Activated naive CD8-positive, alpha-beta T cell (primary cell): ENCODE results near the gene TRAPPC6A.
A peak's percentile ranks its signal among the peaks of the same experiment; 100 is the strongest.

Experiments used
- H3K27ac Mint-ChIP-seq: one replicate; pipeline ENCODE4 v1.8.0; 2021; ENCODE audit warnings: mixed read lengths
- H3K27me3 Mint-ChIP-seq: one replicate; pipeline ENCODE4 v1.8.0; 2021; ENCODE audit warnings: mixed read lengths
- H3K36me3 Mint-ChIP-seq: one replicate; pipeline ENCODE4 v1.8.0; 2021; ENCODE audit warnings: mixed read lengths
- H3K4me1 Mint-ChIP-seq: one replicate; pipeline ENCODE4 v1.8.0; 2021; ENCODE audit warnings: low read depth, mixed read lengths
- H3K4me3 Mint-ChIP-seq: one replicate; pipeline ENCODE4 v1.8.0; 2021; ENCODE audit warnings: mild to moderate bottlenecking, mixed read lengths
- H3K9me3 Mint-ChIP-seq: one replicate; pipeline ENCODE4 v1.8.0; 2021; ENCODE audit warnings: low read depth, mixed read lengths

Gene TRAPPC6A

DNA sequence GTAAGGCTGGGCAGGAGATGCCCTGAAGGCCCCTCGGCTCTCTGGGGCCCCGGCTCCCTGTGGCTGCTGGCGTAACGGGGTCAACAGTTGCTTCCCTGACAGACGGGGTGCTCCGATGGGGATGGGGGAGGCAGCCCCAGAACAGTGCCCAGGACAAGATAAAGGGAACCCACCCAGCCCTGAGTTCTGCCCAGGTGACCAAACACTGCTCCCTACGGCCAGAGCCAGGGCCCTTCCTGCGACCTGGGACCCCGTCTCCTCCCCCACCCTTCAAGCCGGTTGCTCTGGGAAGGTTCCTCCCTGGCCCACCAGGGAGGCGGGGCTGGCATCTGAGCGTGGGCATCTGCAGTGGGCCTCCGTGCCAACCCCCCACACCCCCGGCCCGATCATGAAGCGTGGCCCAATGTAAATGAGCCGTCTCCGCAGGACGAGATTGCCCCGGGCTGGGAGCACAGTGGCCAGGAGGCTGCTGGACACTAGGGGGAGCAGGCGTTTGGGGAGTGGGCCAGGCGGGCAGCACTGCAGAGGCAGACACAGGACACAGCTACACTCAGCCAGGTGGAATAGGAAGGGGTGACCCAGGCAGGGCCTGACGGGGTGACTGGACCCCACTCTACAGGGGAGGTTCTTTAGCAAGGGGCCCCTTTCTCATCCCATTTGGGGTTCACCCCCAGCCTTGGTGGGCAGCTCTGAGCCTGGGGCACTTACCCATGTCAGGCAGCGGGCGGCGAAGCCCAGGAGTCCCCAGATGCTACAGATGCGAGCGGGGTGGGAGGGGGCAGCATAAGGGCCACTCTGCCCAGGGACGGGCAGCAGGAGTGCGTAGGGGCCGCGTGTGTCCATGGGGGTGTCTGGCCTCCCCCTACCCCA lies 16.1 kb downstream of the TRAPPC6A start:
- Mint-ChIP-seq H3K4me3 (no peak overlapping the region), H3K9me3 (no peaks in the 10 kb centered on the region), H3K27me3 (no peaks in the 10 kb centered on the region), H3K4me1 (peaks cover 19% of the 10 kb centered on the region), H3K27ac (no peak overlapping the region), H3K36me3 (no peaks in the 10 kb centered on the region)

DNA sequence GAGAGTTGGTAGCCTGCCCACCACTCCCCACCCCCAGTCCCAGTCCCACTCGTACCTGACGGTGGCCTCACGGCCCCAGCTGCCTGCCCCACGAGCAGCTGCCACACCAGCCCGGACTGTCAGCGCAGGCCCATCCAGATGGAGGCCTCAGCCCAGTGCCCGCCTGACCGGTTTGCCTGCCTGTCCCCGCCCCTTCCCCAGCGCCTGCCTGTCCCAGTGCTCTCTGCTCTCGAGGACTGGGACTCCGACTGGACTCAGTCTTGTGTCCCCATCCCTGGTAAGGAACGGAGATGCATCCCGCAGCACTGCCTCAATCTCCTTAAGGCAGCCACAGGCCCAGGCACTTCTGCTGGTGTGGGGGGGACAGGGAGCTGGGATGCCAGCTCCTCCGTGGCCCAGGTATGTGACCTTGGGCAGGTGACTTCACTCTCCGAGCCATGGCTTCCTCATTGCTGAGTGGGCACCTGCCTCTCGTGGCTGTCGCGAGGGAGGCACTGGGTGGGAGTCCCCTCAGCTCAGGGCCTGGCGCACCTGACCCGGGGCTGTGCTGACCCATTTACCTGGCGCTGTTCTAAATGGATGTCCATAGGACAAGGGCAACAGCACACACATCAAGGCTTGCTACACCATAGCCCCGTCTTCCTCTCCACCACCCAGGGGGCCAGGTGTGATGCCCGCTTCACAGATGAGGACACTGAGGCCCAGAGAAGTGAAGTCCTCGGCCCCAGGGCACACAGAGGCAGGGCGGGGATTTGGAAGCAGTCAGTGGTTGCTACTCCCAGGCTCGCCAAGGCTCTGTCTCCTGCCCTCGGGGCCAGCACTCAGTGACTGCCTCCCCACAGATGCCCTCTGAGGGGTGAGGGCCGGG lies 16.9 kb downstream of the TRAPPC6A start, which contains the start of gene NKPD1:
Gene NKPD1 (minus strand): TSS at position 113 of the 868 bp plus-strand sequence. CDS start 832 bp downstream, outside the sequence.
- no peaks in the 10 kb centered on the region for H3K27me3 Mint-ChIP-seq
- H3K27ac Mint-ChIP-seq: peak within 1 kb of the TSS; percentile 41
- H3K4me3 Mint-ChIP-seq: no peak within 1 kb of the TSS
- no peaks in the 10 kb centered on the region for H3K9me3 Mint-ChIP-seq
- no peaks in the 10 kb centered on the region for H3K36me3 Mint-ChIP-seq
- H3K4me1 Mint-ChIP-seq: peaks cover 18% of the 10 kb centered on the region

DNA sequence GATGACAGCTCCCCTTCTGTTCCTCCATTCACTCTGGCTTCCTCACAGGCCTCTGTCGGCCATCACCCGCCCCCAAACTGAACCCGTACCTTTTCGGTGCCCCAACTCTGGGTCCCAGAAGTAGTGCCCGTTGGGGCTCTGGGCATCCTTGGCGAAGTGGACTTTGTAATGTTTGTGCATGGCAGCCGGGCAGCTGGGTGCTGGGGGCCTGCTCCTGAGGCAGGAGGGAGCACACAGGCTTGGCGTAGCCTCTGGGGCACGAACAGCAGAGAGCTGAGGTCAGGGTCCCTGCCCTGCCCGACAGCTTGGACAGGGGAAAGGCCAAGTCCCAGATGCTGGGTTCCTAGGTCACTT lies 18.1 kb downstream of the TRAPPC6A start:
- Mint-ChIP-seq H3K4me1 (peaks cover 14% of the 10 kb centered on the region), H3K36me3 (no peaks in the 10 kb centered on the region)

DNA sequence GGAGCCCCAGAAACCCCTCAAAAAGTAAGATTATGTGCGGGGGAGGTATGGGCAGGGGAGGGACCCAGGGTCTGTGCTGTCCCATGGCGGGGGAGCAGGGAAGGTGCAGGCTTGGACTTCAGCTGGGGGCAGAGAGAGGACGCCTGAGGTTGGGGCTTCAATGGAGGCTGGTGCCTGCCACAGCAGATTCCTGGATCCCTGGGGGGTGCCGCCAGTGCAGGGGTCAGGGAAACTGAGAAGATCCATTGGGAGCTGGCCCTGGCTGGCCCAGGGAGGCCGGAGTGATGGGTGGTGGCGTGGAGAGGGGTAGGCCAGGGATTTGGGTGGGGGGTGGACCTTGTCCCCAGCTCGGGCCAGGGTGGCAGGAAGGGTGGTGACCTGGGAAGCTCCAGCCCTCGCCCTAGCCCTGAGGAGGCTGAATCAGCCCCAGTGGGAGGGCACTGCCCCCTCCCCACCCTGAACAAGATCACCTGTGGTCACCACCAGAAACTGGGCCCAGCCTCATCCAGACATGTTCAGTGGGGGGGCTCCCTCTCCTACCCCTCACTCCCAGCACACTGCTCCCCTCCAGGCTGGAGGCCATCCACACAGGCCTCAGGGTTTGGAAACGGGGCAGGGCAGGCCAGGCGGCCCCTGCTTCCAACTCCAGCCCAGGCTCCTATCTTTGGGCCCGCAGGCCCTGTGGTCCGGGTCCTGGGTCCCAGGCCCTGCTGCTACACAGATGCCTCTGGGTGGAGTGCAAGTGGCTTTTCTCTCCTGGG lies 18.6 kb downstream of the TRAPPC6A start:
- Mint-ChIP-seq H3K9me3 (no peaks in the 10 kb centered on the region), H3K4me3 (no peak overlapping the region), H3K4me1 (peaks cover 12% of the 10 kb centered on the region), H3K27ac (no peak overlapping the region), H3K36me3 (no peaks in the 10 kb centered on the region), H3K27me3 (no peaks in the 10 kb centered on the region)

More for the DNA sequence above, 18.1 kb downstream of the TRAPPC6A start:
- H3K27me3 Mint-ChIP-seq: no peaks in the 10 kb centered on the region
- no peaks in the 10 kb centered on the region for H3K9me3 Mint-ChIP-seq
- H3K27ac Mint-ChIP-seq: peak overlapping the region; percentile 41
- no peak overlapping the region for H3K4me3 Mint-ChIP-seq

DNA sequence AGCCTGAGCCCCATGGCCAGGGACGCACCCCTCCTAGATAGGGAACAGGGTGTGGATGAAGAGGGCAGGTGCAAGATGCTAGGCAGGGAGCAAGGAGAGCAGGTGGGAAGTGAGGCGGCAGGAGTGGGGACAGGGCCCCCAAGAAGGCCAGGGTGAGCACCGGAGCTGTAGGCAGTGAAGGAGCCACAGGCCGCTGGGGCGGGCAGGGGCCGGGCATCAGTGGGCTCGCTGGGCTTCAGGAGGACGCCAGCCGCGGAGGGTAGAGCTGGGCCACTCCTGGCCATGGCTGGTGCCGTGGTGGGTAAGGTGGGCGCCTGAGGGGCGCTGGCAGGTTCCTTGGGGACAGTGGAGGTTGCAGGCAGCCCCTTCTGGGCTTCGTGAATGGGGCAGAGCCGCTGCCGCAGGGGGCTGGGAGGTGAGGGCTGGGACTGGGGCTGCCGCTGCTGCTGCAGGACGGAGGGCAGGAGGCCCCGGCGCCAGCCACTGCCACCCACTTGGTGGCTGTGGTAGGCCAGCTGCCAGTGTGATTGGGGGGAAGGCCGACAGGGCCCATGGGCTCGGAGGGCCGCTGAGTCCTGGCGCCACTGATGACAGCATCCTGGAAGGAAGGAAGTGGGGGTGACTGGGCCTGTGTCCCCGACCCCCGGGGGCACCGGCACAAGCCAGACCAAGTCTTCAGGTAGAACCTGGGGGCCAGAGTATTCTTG lies 19.4 kb downstream of the TRAPPC6A start:
- Mint-ChIP-seq H3K9me3 (no peaks in the 10 kb centered on the region), H3K4me3 (no peak overlapping the region), H3K27ac (no peak overlapping the region), H3K36me3 (no peaks in the 10 kb centered on the region), H3K27me3 (no peaks in the 10 kb centered on the region), H3K4me1 (peaks cover 12% of the 10 kb centered on the region)

DNA sequence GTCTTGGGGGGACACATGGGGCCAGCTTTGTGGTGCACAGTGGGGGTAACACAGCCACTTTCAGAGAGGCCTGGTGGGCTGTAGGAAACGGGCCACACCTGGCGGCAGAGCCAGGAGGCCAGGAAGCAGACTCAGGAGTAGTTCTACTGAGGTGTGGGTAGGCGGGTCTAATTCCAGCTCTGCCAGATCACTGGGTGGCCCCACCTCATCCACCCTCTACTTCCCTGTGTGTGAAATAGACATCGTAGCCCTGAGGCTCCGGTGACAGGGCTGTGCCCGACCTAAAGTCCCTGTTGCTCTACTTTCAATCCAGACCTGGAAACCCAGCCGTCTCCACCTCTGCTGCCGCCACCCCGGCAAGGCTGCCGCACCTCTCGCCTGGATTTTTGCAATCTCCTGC lies 21.3 kb downstream of the TRAPPC6A start:
- Mint-ChIP-seq H3K36me3 (no peaks in the 10 kb centered on the region), H3K27me3 (no peaks in the 10 kb centered on the region), H3K4me1 (peaks cover 15% of the 10 kb centered on the region), H3K27ac (no peak overlapping the region), H3K4me3 (no peak overlapping the region), H3K9me3 (no peaks in the 10 kb centered on the region)

DNA sequence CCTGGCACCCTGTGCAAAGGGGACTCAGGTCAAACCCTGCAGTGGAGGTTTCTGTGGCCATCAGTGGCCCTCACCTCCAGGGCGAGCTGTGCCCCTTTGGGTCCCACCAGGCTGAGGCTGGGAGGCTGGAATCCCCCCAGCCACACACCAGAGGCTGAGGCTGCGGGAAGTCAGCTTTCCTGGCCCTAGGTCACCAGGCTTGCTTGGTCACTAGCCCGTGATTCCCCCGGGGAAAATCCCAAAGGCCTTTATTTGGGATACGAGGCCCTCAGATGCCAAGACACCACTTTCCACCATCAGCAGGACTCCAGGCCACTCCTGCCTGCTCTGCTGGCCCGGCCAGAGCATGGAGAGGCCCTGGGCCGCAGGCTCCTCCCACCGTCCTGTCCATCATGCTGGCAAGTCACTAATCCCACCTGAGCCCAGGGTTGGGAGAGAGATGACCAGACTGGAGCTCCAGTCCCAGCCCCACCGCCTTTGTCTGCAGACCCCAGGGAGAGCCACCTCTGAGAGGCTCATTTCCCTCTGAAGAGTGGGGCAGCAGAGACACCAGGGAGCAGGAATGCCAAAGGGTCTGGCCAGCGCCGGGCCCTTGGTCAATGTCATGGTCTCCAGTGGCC lies 21.9 kb downstream of the TRAPPC6A start:
- Mint-ChIP-seq H3K9me3 (no peaks in the 10 kb centered on the region), H3K36me3 (no peaks in the 10 kb centered on the region), H3K27me3 (no peaks in the 10 kb centered on the region), H3K27ac (no peak overlapping the region), H3K4me3 (no peak overlapping the region), H3K4me1 (peaks cover 19% of the 10 kb centered on the region)

DNA sequence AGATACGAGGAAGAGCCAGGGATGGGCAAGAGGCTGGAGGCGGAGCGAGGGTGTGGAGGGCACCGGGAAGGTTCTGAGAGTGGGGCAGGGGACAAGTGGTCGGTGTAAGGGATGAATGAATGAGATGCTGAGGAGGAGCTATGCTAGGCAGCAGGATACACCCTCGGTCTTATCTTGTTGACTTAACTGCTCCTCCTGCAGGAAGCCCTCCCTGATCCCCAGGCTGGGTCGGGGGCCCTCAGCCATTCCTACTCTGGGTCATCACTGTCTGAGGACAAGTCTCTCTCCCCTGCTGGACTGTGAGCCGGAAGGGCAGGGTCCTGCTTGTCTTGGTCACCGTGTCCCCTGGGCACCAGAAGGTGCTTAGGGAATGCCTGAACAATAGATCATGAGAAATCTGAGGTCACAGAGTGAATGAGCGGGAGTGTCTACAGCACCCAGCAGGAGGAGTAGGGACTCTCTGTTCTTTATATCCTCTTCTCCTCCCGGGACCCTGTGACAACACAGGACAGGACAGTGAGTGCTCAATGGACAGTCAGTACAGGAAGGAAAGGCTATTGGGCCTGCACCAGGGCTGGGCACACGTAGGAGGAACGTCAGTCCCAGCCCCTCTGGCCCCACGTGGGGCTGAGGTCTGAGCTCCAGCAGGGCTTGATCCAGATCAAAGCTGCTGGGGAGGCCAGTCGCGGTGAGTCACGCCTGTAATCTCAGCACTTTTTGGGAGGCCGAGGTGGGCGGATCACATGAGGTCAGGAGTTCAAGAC lies 23.8 kb downstream of the TRAPPC6A start:
- Mint-ChIP-seq H3K4me3 (peak overlapping the region; percentile 62), H3K36me3 (no peaks in the 10 kb centered on the region), H3K27ac (peak overlapping the region; percentile 66), H3K9me3 (no peaks in the 10 kb centered on the region), H3K27me3 (no peaks in the 10 kb centered on the region), H3K4me1 (peaks cover 23% of the 10 kb centered on the region)

DNA sequence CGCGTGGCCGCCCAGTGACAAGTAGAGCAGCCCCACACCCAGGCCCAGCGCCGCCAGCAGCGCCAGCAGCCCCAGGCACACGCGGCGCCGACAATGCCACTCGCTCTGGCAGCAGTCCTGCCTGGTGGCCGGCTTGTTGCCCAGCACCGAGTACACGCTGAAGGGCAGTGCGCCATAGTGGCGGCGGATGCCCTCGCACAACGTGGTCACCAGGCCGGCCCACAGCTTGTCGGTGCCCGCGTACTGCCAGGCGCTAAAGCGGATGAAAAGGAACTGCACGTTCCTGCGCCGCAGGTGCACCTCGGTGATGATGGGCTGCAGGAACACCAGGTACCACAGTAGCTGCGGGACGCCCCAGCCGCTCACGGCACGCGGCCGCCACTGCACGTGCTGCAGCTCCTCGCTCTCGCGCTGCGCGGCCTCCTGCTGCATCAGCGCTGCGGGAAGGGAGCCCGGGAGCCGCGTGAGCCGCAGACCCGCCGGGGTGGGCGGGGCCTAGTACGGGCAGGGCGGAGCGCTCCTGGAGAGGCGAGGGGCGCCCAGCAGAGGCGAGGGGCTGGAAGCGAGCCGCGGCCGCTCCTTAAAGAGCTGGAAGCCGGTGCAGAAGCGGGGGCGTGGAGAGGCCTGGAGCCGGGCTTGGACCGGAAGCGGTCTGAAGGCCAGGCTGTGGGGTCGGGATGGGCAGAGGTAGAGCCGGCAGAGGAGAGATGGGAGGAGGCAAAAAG lies 24.5 kb downstream of the TRAPPC6A start:
- Mint-ChIP-seq H3K9me3 (no peaks in the 10 kb centered on the region), H3K27me3 (no peaks in the 10 kb centered on the region), H3K36me3 (no peaks in the 10 kb centered on the region), H3K4me1 (peaks cover 25% of the 10 kb centered on the region), H3K4me3 (peak overlapping the region; percentile 78), H3K27ac (peak overlapping the region; percentile 66)

DNA sequence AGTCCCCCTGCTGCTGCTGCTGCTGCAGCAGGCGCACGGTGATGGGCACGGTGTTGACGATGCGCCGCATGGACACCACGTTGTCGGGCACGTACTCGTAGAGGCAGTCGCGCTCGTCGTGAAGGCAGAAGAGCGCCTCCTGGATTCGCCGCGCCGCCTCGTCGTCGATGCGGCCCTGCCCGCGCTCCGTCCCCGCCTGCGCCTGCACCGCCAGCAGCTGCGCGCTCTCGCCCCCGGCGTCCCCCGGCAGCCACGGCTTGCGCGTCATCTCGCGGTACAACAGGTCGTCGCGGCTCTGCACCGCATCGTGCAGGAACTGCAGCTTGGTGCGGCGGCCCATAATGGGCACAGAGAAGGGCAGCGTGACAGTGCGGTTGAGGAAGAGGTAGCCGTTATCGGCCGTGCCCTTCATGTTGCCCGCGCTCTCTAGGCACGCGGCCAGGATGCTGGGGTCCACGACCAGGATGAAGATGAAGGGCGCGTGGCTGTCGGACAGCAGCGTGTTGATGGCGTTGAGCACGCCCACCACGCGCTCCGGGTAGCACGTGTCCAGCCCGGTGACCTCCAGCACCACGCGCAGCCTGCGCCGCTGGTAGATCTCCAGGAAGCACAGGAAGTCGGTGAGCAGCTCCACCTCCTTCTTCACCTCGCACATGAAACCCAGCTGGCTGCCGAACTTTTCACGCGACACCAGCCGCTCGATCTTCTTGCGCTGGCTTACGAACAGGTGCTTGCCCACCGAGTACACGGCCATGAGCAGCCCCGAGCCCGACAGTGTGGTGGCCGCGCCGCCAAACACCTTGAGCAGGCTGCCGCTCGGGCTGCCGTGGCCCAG lies 25.3 kb downstream of the TRAPPC6A start:
- H3K9me3 Mint-ChIP-seq: no peaks in the 10 kb centered on the region
- H3K4me1 Mint-ChIP-seq: peaks cover 22% of the 10 kb centered on the region
- H3K27me3 Mint-ChIP-seq: no peaks in the 10 kb centered on the region
- H3K4me3 Mint-ChIP-seq: peak overlapping the region; percentile 78
- peak overlapping the region; percentile 66 for H3K27ac Mint-ChIP-seq
- H3K36me3 Mint-ChIP-seq: no peaks in the 10 kb centered on the region

DNA sequence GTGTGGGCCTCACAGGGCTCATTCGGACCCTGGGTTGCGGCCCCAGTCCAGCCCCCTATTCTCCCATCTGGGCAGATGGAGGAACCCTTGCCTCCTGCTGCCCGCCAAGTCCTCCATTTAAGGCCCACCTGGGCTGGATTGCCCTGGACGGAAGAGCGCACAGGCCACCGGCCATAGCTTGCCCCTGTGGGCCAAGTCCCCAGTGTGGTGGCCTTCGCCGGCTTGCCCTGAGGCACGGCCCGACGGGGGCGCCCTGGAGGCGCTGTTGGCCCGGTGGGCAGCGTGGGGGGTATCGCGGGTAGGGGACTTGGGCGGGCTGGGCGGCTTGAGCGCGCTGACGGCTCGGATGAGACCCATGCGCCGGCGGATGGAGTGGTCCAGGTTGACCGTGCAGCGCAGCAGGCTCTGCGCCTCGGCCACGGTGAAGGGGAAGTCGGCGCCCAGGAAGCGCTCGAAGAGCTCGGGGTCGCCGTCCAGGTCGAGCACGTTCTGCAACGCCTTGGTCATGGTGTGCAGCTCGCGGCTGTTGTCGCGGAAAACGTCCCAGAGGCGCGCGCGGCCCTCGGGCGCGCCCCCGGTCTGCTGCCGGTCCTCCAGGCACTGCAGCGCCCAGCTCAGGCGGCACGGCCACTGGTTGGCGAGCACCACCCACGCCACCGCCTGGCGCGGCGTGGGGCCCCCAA lies 26.1 kb downstream of the TRAPPC6A start:
- Mint-ChIP-seq H3K4me1 (peaks cover 22% of the 10 kb centered on the region), H3K36me3 (no peaks in the 10 kb centered on the region), H3K4me3 (peak overlapping the region; percentile 64), H3K27me3 (no peaks in the 10 kb centered on the region), H3K9me3 (no peaks in the 10 kb centered on the region), H3K27ac (peak overlapping the region; percentile 28)

DNA sequence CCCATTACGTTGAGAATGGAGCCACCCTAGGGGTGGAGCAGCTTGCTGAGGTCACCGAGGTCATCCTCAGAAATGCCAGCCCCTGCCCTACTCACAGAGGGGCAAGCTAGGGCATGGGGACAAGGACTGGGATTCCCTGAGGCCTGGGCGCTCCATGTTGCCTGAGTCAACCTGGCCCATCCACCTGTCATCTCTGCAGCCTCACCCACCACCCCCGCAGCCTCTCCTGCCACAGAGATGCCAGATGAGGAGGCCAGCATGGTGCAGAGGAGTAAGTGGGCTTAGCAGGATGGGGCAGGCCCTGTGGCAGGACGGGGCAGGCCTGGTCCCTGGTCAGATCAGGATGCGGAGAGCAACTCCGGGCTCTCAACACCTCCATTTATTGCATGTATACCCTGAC lies 26.7 kb downstream of the TRAPPC6A start:
- Mint-ChIP-seq H3K4me3 (peak overlapping the region; percentile 64), H3K27me3 (no peaks in the 10 kb centered on the region), H3K4me1 (peaks cover 22% of the 10 kb centered on the region)

More for the DNA sequence above, 26.7 kb downstream of the TRAPPC6A start:
- no peaks in the 10 kb centered on the region for H3K36me3 Mint-ChIP-seq
- H3K27ac Mint-ChIP-seq: peak overlapping the region; percentile 28
- no peaks in the 10 kb centered on the region for H3K9me3 Mint-ChIP-seq
